GM12878 (cell line): ENCODE measurements around the gene HBA1.

Source experiments
- E4F1 ChIP-seq: fragments of 450-650 bp; IDR thresholded peaks from 2 replicates; pipeline ENCODE4 v1.6.1; 2018; ENCODE audit warnings: borderline replicate concordance, mild to moderate bottlenecking; ENCODE audit not compliant: partially characterized antibody
- RFX5 ChIP-seq: IDR thresholded peaks from 2 replicates; pipeline ENCODE4 v1.6.1; 2011; ENCODE audit warnings: low read depth, low read length, improper control_type of control experiment
- TF ChIP-seq, protein P1 (sequence below): IDR thresholded peaks from 2 replicates; pipeline ENCODE4 v1.6.1; 2012; ENCODE audit warnings: improper control_type of control experiment, low read depth, low read length; ENCODE audit not compliant: insufficient replicate concordance

DNA sequence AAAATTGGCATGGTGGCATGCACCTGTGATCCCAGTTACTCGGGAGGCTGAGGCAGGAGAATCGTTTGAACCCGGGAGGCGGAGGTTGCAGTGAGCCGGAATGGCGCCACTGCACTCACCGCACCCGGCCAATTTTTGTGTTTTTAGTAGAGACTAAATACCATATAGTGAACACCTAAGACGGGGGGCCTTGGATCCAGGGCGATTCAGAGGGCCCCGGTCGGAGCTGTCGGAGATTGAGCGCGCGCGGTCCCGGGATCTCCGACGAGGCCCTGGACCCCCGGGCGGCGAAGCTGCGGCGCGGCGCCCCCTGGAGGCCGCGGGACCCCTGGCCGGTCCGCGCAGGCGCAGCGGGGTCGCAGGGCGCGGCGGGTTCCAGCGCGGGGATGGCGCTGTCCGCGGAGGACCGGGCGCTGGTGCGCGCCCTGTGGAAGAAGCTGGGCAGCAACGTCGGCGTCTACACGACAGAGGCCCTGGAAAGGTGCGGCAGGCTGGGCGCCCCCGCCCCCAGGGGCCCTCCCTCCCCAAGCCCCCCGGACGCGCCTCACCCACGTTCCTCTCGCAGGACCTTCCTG is 3.7 kb downstream of the HBA1 start, which contains the start of gene HBQ1:
- TF ChIP-seq, protein P1, sequence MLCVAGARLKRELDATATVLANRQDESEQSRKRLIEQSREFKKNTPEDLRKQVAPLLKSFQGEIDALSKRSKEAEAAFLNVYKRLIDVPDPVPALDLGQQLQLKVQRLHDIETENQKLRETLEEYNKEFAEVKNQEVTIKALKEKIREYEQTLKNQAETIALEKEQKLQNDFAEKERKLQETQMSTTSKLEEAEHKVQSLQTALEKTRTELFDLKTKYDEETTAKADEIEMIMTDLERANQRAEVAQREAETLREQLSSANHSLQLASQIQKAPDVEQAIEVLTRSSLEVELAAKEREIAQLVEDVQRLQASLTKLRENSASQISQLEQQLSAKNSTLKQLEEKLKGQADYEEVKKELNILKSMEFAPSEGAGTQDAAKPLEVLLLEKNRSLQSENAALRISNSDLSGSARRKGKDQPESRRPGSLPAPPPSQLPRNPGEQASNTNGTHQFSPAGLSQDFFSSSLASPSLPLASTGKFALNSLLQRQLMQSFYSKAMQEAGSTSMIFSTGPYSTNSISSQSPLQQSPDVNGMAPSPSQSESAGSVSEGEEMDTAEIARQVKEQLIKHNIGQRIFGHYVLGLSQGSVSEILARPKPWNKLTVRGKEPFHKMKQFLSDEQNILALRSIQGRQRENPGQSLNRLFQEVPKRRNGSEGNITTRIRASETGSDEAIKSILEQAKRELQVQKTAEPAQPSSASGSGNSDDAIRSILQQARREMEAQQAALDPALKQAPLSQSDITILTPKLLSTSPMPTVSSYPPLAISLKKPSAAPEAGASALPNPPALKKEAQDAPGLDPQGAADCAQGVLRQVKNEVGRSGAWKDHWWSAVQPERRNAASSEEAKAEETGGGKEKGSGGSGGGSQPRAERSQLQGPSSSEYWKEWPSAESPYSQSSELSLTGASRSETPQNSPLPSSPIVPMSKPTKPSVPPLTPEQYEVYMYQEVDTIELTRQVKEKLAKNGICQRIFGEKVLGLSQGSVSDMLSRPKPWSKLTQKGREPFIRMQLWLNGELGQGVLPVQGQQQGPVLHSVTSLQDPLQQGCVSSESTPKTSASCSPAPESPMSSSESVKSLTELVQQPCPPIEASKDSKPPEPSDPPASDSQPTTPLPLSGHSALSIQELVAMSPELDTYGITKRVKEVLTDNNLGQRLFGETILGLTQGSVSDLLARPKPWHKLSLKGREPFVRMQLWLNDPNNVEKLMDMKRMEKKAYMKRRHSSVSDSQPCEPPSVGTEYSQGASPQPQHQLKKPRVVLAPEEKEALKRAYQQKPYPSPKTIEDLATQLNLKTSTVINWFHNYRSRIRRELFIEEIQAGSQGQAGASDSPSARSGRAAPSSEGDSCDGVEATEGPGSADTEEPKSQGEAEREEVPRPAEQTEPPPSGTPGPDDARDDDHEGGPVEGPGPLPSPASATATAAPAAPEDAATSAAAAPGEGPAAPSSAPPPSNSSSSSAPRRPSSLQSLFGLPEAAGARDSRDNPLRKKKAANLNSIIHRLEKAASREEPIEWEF: no peak
- TF ChIP-seq E4F1: no peak
- TF ChIP-seq RFX5: no peak
